H7 (cell line): ENCODE measurements around the gene RASGRF1. TPM values are rescaled to one million over a fixed set of nuclear protein-coding genes. Genes with fewer than 3 reads are reported as not detected.

Source experiments
- DNase-seq: peaks from one replicate; pipeline ENCODE4 v3.0.0; 2012
- H3K27me3 ChIP-seq: 2 replicates; pipeline ENCODE4 v1.6.0; 2011; ENCODE audit warnings: mild to moderate bottlenecking, low read length; ENCODE audit not compliant: control insufficient read depth, insufficient read depth
- H3K36me3 ChIP-seq: replicated peaks from 2 replicates; pipeline ENCODE4 v1.5.1; 2011; ENCODE audit warnings: low read length; ENCODE audit not compliant: control insufficient read depth, insufficient read depth
- H3K4me3 ChIP-seq: 2 replicates; pipeline ENCODE4 v1.5.1; 2011; ENCODE audit warnings: low read depth, mild to moderate bottlenecking, control low read depth, low read length, moderate library complexity; ENCODE audit not compliant: insufficient read depth
- total RNA-seq: library from RNA; depleted of rRNA; stranded (reverse); fragments of >200 nt; shearing (Covaris generic); gene quantifications from 2 replicates; pipeline ENCODE4 v1.2.3, GENCODE V29; 2014

RASGRF1 gene
- total RNA-seq, 1 experiment from 2014 or later = 0.14 TPM

- Histone ChIP-seq H3K36me3 (no peaks in the 10 kb centered on the region), H3K27me3 (peaks cover 76% of the 10 kb centered on the region), H3K4me3 (no peak overlapping the region)
- no peak for DNase-seq
These were observed 3.8 kb downstream of the RASGRF1 start for GRCh38 chr15:79086814-79087213.

DNA sequence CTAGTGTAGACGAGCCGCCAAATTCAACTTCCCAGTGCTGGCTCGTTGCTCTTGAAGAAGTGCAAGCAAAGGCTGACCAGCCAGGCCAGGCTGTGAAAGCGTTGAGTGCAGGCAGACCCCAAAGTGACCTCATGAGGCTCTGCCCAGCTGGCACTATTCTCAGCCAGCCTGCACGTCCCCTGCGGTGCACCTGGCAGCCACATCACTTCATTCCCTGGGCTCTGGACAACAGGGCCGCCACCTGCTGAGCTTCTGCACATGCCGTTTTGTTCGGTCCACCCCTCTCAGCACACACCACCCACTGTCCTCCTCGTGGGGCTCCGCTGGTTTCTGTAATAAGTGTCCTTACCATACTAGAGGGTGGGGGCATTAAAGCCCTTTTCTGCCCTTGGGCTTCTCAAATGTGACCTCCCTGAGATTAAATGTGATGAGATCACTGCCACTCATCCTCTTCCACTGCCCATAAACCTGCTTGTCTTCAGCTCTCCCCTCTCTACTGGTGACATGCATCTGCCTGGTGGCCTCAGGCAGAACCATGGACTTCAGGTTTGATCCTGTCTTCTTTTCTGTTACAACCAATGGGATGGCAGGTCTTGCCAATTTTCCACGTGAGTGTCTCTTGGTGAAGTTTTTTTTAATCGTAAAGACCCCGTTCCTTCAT is 6.1 kb downstream of the RASGRF1 start:
- H3K4me3 ChIP-seq = no peak overlapping the region
- no peak for DNase-seq
- no peaks in the 10 kb centered on the region for H3K36me3 ChIP-seq
- H3K27me3 ChIP-seq = peaks cover 52% of the 10 kb centered on the region

- no peaks in the 10 kb centered on the region for H3K36me3 ChIP-seq
- DNase-seq = no peak
- peaks cover 39% of the 10 kb centered on the region for H3K27me3 ChIP-seq
- no peak overlapping the region for H3K4me3 ChIP-seq
These were observed 7.4 kb downstream of the RASGRF1 start for GRCh38 chr15:79083154-79083553.

DNA sequence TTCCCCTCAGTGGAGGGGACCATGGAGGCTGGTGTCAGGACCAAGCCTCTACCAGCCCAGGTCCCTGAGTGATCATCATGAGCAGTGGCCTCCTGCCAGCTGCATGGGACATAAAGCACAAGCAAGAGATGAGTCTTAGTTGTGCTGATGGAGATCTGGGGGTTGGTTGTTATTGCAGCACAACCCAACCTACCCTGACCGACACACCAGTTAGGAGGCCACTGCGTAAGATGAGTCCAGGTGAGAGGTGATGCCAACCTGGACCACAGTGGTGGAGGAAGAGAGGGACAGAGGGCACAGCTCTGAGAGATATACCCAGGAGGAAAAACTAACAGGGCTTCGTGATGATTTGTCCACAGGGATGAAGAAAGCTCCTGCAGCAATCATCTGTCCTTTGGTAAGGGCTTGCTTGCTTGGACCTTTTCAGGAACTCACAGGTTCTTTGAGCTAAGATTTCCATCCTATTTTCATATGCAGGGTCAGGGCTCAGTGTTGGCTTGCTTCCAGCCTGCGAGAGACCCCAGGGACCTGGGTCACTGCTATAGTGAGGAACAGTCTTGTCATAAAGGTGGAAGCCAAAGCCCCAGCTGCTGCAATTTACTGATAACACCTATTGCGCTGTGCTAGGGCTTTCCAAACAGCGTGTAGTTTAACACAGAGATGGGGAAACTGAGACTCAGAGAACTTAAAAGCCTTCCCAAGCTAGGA is 8.1 kb downstream of the RASGRF1 start:
- DNase-seq = no peak
- Histone ChIP-seq H3K4me3 (no peak overlapping the region), H3K27me3 (peaks cover 33% of the 10 kb centered on the region), H3K36me3 (no peaks in the 10 kb centered on the region)

DNA sequence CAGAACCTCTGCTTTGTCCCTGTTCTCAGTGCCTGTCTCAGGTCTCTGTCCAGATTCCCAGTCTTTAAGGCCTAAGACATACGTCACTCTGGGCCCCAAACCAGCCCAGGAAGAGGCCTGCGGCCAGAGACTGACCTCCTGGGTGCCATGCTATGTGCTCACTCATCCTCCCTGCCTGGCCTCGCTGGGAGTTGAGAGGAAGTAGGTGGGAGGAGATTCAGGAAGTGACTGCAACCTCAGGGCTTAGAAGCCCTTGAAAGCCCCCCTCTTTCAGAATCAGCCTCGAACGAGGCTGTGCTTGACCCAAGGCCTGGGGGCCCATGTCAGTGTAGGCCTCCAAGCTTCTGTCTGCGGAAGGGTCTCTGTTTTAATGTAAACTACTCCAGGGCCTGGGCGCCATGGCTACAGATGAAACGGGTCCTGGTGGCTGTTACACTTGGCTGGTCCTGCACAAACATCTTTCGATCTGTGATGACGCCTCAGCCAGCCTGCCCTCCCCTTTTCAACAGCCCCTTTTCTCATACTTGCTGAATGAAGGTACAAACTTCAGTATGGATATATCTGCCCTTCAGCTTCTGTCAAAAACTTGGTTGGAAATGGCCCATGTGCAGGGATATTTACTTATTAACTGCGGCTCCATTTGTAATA is 11.7 kb downstream of the RASGRF1 start:
- Histone ChIP-seq H3K36me3 (no peaks in the 10 kb centered on the region), H3K27me3 (peaks cover 4% of the 10 kb centered on the region; the same call in 1 of the 2 replicates), H3K4me3 (no peak overlapping the region)
- DNase-seq = no peak

- Histone ChIP-seq H3K36me3 (no peaks in the 10 kb centered on the region), H3K27me3 (peaks cover 4% of the 10 kb centered on the region; the same call in 1 of the 2 replicates), H3K4me3 (no peak overlapping the region)
- DNase-seq = no peak
These were observed 12.6 kb downstream of the RASGRF1 start for GRCh38 chr15:79078003-79078402.

GRCh38 chr15:79076661-79077060 is 13.9 kb downstream of the RASGRF1 start:
- Histone ChIP-seq H3K4me3 (no peak overlapping the region), H3K27me3 (peaks cover 3% of the 10 kb centered on the region; the same call in 1 of the 2 replicates), H3K36me3 (no peaks in the 10 kb centered on the region)
- no peak for DNase-seq

- DNase-seq = no peak
- Histone ChIP-seq H3K36me3 (no peaks in the 10 kb centered on the region), H3K27me3 (peaks cover 3% of the 10 kb centered on the region; the same call in 1 of the 2 replicates), H3K4me3 (no peak overlapping the region)
These were observed 15.3 kb downstream of the RASGRF1 start for GRCh38 chr15:79075256-79075655.

DNA sequence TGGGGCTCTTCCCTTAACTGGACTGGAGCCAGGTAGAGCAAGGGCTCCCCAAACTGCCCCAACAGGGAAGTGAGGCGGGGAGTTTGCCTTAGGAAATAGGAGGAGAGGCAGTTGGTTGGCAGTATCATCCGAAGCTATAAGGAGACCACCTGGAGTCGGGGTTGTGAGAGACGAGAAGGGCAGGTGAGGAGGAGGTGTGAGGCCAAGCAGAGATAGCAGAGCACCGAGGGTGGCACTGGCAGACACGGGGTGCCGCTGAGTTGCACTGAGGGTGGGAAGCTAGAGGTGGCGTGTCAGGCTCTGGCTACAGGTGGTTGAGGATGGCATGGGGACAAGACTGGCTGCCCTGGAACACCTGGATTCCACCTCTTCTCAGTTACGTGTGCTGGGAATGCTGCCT is 17.2 kb downstream of the RASGRF1 start:
- Histone ChIP-seq H3K27me3 (peaks cover 3% of the 10 kb centered on the region; the same call in 1 of the 2 replicates), H3K36me3 (no peaks in the 10 kb centered on the region), H3K4me3 (no peak overlapping the region)
- no peak for DNase-seq

DNA sequence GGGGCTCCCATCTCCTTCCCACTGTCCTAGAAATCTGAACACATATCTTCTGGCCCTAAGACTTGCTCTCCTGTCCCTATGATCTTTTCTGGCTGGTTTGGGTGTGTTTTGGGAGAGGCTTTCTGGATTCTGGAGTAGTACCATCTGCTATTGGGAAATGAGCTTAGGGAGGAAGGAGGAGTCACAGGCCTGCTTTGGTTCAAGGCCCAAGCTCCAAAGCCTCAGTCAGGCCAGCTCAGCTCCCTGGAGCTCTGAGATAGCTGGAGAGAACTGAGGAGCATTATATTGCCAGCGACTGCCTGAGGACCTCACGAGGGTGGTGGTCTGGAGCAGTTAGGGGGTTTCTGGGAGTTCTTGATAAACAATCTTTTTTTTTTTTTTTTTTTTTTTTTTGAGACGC is 18.7 kb downstream of the RASGRF1 start:
- no peak overlapping the region for H3K4me3 ChIP-seq
- no peaks in the 10 kb centered on the region for H3K36me3 ChIP-seq
- peaks cover 3% of the 10 kb centered on the region; the same call in 1 of the 2 replicates for H3K27me3 ChIP-seq
- DNase-seq = no peak

DNA sequence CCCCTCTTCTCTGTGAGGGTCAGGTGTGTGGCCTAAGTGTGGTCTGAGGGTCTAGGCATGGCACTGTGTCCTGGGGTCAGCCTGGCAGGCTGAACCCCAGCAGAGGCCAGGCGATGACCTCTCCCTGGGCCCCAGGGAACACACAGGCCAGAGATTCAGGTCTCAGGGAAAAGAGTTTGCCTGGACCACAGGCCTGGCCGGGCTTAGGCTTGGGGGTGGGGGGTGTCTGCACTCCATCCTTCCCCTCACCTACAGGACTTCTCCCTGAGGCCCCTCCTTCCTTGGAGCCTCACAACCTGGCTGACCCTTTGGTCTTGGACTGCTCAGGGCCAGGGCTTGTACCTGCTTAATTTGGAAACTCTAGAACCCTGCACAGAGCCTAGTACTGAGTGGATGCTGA is 21.8 kb downstream of the RASGRF1 start:
- Histone ChIP-seq H3K27me3 (no peaks in the 10 kb centered on the region), H3K4me3 (no peak overlapping the region), H3K36me3 (no peaks in the 10 kb centered on the region)
- DNase-seq = no peak

DNA sequence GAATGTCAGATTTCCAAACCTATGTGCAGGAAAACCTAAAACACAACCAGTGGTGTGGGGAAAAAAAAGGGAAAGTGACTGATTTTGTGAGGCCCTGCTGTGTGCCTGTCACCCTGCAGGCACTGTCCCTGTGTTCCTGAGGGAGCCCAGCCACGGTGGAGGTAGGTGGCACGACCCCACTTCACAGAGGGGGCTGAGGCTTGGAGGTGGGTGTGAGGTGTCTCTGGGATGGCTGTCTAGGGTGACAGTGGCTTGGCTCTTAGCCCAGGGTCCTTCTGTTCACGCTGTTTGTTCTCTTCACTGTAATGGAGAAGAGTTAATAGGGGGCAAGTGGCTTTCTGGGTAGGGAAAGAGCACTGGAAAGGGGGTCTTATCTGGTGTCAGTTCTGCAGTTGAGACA is 22.6 kb downstream of the RASGRF1 start:
- no peak overlapping the region for H3K4me3 ChIP-seq
- H3K36me3 ChIP-seq = no peaks in the 10 kb centered on the region
- H3K27me3 ChIP-seq = no peaks in the 10 kb centered on the region
- no peak for DNase-seq

DNA sequence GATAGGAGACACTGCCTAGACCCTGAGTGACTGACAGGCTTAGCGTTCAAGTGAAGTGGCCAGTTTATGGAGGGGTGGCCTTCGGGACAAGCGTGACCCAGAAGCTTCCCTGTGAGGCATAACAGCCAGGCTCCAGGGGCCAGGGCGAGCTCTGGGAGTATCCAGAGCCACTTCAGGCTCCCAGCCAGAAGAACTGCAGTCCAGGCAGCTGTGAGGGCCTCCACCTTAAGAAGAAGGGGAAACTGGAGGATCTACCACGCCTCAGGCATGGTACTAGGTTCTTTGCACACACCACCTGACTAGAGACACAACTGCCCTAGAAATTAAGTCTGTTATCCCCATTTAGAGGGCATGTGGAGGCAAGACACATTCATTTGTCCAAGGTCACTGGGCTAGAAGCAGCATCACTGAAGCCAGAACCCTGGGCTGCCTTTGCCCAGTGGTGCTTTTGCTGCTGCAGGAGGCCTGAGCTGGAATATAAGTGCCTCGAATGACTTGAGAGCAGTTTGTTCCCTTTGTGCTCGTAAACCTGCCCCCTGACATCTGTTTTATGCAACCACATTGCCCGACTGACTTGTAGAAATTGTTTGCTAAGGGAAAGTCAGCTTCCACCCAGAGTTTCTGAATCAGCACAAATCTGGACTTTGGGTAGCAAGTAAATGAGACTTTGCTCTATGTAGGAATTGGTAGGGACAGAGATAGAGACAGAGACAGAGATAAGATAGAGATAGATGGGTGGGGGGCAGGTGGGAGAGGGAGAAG is 23.3 kb downstream of the RASGRF1 start:
- Histone ChIP-seq H3K27me3 (no peaks in the 10 kb centered on the region), H3K4me3 (no peak overlapping the region), H3K36me3 (no peaks in the 10 kb centered on the region)
- DNase-seq = no peak

GRCh38 chr15:79066391-79067071 is 24.0 kb downstream of the RASGRF1 start:
- Histone ChIP-seq H3K4me3 (no peak overlapping the region), H3K27me3 (peaks cover 1% of the 10 kb centered on the region; the same call in 1 of the 2 replicates), H3K36me3 (no peaks in the 10 kb centered on the region)
- no peak for DNase-seq
